Prostate gland (tissue), 2 donors: ENCODE results near the gene SHANK1.
"Not testable (repeated sequence)": the region's sequence is repeated elsewhere in the genome, so short reads cannot be mapped to it uniquely, and the experiment has no call there.

Source experiments
- POLR2AphosphoS5 ChIP-seq: sonication (generic); formaldehyde crosslinking; IDR thresholded peaks from one replicate; pipeline ENCODE4 v1.6.1; 2017; ENCODE audit warnings: antibody characterized with exemption
- TF ChIP-seq, protein P1 (sequence below), 4 experiments: fragments of 200-600 bp in 2 of 4; fragments of 450-650 bp in 2 of 4; sonication (generic) in 2 of 4; IDR thresholded peaks; 1 replicate in 3 of 4; 2 replicates in 1 of 4; pipeline ENCODE4 v1.5.1; 2016 to 2019; ENCODE audit warnings: antibody characterized with exemption in 4 of 4, mild to moderate bottlenecking in 2 of 4, moderate library complexity in 2 of 4

DNA sequence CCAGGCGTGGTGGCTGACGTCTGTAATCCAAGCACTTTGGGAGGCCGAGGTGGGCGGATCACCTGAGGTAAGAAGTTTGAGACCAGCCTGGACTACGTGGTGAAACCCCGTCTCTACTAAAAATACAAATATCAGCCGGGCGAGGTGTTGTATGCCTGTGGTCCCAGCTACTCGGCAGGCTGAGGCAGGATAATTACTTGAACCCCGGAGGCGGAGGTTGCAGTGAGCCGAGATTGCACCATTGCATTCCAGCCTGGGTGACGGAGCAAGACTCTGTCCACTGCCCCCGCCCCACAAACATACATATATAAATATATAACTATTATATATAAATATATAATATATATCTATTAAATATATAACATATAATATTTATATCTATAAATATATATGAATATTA, 27.5 kb upstream of the SHANK1 start:
- TF ChIP-seq, protein P1, sequence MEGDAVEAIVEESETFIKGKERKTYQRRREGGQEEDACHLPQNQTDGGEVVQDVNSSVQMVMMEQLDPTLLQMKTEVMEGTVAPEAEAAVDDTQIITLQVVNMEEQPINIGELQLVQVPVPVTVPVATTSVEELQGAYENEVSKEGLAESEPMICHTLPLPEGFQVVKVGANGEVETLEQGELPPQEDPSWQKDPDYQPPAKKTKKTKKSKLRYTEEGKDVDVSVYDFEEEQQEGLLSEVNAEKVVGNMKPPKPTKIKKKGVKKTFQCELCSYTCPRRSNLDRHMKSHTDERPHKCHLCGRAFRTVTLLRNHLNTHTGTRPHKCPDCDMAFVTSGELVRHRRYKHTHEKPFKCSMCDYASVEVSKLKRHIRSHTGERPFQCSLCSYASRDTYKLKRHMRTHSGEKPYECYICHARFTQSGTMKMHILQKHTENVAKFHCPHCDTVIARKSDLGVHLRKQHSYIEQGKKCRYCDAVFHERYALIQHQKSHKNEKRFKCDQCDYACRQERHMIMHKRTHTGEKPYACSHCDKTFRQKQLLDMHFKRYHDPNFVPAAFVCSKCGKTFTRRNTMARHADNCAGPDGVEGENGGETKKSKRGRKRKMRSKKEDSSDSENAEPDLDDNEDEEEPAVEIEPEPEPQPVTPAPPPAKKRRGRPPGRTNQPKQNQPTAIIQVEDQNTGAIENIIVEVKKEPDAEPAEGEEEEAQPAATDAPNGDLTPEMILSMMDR (IDR thresholded peaks at IDR 0.05) = not testable (repeated sequence)
- not testable (repeated sequence) for TF ChIP-seq POLR2AphosphoS5
